Mucosa of stomach (tissue), 1 donor: Measurements from ENCODE around the gene METRN.
A peak's percentile ranks its signal among the peaks of the same experiment; 100 is the strongest.
"Not testable (repeated sequence)": the region's sequence is repeated elsewhere in the genome, so short reads cannot be mapped to it uniquely, and the experiment has no call there.

ENCODE experiments used
- H3K27me3 ChIP-seq: one replicate; pipeline ENCODE4 v1.7.0; 2013; ENCODE audit warnings: mild to moderate bottlenecking, low read length; ENCODE audit not compliant: control insufficient read depth, insufficient read depth
- H3K36me3 ChIP-seq: one replicate; pipeline ENCODE4 v1.7.0; 2013; ENCODE audit warnings: low read length; ENCODE audit not compliant: control insufficient read depth, insufficient read depth
- H3K4me1 ChIP-seq: one replicate; pipeline ENCODE4 v1.7.0; 2013; ENCODE audit warnings: mild to moderate bottlenecking, low read length; ENCODE audit not compliant: control insufficient read depth, insufficient read depth
- H3K4me3 ChIP-seq: one replicate; pipeline ENCODE4 v1.7.0; 2013; ENCODE audit warnings: low read length
- H3K9ac ChIP-seq: one replicate; pipeline ENCODE4 v1.7.0; 2013; ENCODE audit warnings: mild to moderate bottlenecking, low read length, moderate library complexity
- H3K9me3 ChIP-seq: one replicate; pipeline ENCODE4 v1.7.0; 2013; ENCODE audit warnings: mild to moderate bottlenecking, low read length, moderate library complexity; ENCODE audit not compliant: control insufficient read depth
- donor health status: Pancreatic carcinoma.

Gene METRN

DNA sequence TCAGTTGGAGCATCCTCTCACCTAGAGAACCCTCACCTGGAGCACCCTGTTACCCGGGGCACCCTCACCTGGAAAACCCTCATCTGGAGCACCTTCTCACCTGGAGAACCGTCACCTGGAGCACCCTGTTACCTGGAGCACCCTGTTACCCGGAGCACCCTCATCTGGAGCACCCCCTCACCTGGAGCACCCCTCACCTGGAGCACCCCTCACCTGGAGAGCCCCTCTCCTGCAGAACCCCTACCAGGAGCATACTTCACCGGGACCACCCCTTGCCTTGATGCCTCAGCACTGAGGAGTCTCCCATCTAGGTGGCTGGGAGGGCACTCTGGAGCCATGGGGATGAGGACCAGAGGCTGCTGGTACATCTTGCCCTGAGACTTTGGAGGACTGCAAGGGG lies 6.0 kb upstream of the METRN start:
- Histone ChIP-seq H3K4me3 (no peak overlapping the region), H3K27me3 (peaks cover 70% of the 10 kb centered on the region), H3K9me3 (no peaks in the 10 kb centered on the region), H3K9ac (no peak overlapping the region), H3K4me1 (peaks cover 4% of the 10 kb centered on the region), H3K36me3 (no peaks in the 10 kb centered on the region)

GRCh38 chr16:709566-710499 lies 5.1 kb upstream of the METRN start:
- H3K36me3 ChIP-seq, result no peaks in the 10 kb centered on the region
- H3K4me3 ChIP-seq, result no peak overlapping the region
- no peaks in the 10 kb centered on the region for H3K9me3 ChIP-seq
- H3K27me3 ChIP-seq, result peaks cover 67% of the 10 kb centered on the region
- H3K9ac ChIP-seq, result no peak overlapping the region
- H3K4me1 ChIP-seq, result peaks cover 8% of the 10 kb centered on the region

DNA sequence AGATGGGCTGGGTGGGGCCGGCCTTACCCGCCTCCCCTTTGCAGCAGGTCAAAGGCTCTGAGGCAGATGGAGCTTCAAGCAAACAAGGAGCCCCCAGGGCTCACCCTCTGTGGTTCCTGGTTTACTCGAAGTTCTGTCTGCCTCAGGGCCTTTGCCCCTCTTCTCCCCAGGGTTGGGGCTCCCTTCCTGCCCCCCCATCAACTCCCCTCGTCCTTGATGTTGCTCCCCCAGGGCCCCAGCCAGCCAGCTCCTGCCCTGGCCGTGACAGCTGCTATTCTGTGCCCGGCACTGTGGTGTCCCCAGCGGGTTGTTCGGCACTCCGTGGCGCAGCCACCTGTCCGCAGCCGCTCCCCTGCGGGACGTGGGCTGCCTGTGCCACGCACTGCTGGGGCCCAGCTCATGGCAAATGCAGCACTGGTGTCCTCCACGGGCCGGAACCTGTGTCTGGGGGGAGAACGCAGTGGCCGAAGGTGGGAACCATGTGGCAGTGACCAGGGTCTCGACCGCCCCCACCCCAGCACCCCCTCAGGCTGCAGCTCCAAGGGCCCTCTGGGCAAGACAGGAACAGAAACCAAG lies 4.3 kb upstream of the METRN start:
- Histone ChIP-seq H3K9me3 (no peaks in the 10 kb centered on the region), H3K9ac (no peak overlapping the region), H3K4me3 (no peak overlapping the region), H3K4me1 (peaks cover 8% of the 10 kb centered on the region), H3K27me3 (peaks cover 65% of the 10 kb centered on the region), H3K36me3 (no peaks in the 10 kb centered on the region)

- Histone ChIP-seq H3K9ac (no peak overlapping the region), H3K4me3 (no peak overlapping the region), H3K27me3 (peaks cover 69% of the 10 kb centered on the region), H3K9me3 (no peaks in the 10 kb centered on the region), H3K4me1 (peaks cover 13% of the 10 kb centered on the region), H3K36me3 (no peaks in the 10 kb centered on the region)
These were observed 3.8 kb upstream of the METRN start for GRCh38 chr16:711084-711483.

GRCh38 chr16:711548-712320 lies 3.2 kb upstream of the METRN start:
- H3K4me1 ChIP-seq, result peaks cover 19% of the 10 kb centered on the region
- no peaks in the 10 kb centered on the region for H3K9me3 ChIP-seq
- no peak overlapping the region for H3K4me3 ChIP-seq
- no peak overlapping the region for H3K9ac ChIP-seq
- peaks cover 69% of the 10 kb centered on the region for H3K27me3 ChIP-seq
- H3K36me3 ChIP-seq, result no peaks in the 10 kb centered on the region

GRCh38 chr16:712740-713250 lies 2.1 kb upstream of the METRN start:
- Histone ChIP-seq H3K27me3 (peaks cover 63% of the 10 kb centered on the region), H3K4me1 (peaks cover 16% of the 10 kb centered on the region)
- H3K9me3 ChIP-seq, H3K9ac ChIP-seq, H3K4me3 ChIP-seq, H3K36me3 ChIP-seq: not testable (repeated sequence)

GRCh38 chr16:714079-714478 lies 839 bp upstream of the METRN start:
- Histone ChIP-seq H3K9me3 (no peaks in the 10 kb centered on the region), H3K27me3 (peaks cover 50% of the 10 kb centered on the region), H3K4me3 (no peak overlapping the region), H3K4me1 (peaks cover 24% of the 10 kb centered on the region), H3K9ac (no peak overlapping the region), H3K36me3 (no peaks in the 10 kb centered on the region)

- Histone ChIP-seq H3K36me3 (no peaks in the 10 kb centered on the region), H3K27me3 (peaks cover 34% of the 10 kb centered on the region), H3K4me1 (peaks cover 37% of the 10 kb centered on the region), H3K9ac (peak overlapping the region; percentile 3), H3K4me3 (no peak overlapping the region), H3K9me3 (no peaks in the 10 kb centered on the region)
These were observed 720 bp downstream of the METRN start for GRCh38 chr16:715477-716199.

DNA sequence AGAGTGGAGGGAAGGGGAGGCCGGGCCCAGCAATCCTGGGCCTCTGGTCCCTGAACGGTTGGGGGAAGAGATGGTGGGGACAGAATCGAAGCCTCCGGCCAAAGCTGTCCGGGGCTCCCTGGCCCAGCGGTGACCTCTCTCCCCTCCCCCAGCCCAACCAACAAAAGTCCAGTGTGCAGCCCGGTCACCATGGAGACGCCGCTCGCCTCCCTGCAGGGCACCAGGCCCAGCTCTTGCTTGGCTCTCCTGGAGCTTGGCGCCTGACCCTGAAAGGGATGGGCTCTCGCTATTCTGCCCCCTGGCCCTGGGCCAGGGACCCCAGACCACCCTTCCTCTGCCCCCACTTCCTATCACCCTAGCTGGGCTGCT lies 1.3 kb downstream of the METRN start:
- H3K4me1 ChIP-seq, result peaks cover 37% of the 10 kb centered on the region
- H3K36me3 ChIP-seq, result no peaks in the 10 kb centered on the region
- H3K9ac ChIP-seq, result peak overlapping the region; percentile 3
- no peak overlapping the region for H3K4me3 ChIP-seq
- H3K9me3 ChIP-seq, result no peaks in the 10 kb centered on the region
- peaks cover 29% of the 10 kb centered on the region for H3K27me3 ChIP-seq

DNA sequence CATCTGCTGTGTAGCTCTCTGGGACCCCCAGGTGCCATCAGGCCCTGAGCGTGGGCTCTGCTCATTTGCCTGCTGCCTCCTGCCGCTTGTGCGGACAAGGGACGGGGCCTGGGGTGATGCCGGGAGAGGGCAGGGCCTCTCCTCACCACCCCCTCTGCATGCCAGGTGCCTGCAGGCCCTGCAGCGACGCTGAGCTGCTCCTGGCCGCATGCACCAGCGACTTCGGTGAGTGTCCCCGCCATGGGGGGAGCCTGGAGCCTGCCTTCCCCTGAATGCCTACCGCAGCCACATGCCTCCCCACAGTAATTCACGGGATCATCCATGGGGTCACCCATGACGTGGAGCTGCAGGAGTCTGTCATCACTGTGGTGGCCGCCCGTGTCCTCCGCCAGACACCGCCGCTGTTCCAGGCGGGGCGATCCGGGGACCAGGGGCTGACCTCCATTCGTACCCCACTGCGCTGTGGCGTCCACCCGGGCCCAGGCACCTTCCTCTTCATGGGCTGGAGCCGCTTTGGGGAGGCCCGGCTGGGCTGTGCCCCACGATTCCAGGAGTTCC lies 1.9 kb downstream of the METRN start:
- Histone ChIP-seq H3K27me3 (peaks cover 24% of the 10 kb centered on the region), H3K9ac (no peak overlapping the region), H3K4me3 (no peak overlapping the region), H3K4me1 (peaks cover 42% of the 10 kb centered on the region), H3K9me3 (no peaks in the 10 kb centered on the region), H3K36me3 (no peaks in the 10 kb centered on the region)

GRCh38 chr16:717450-718245 lies 2.7 kb downstream of the METRN start:
- peaks cover 44% of the 10 kb centered on the region for H3K4me1 ChIP-seq
- H3K4me3 ChIP-seq, result no peak overlapping the region
- H3K9me3 ChIP-seq, result no peaks in the 10 kb centered on the region
- H3K9ac ChIP-seq, result no peak overlapping the region
- H3K27me3 ChIP-seq, result peaks cover 24% of the 10 kb centered on the region
- H3K36me3 ChIP-seq, result no peaks in the 10 kb centered on the region
